B cell (primary cell): ENCODE data around the gene LHX4. TPM values are rescaled to one million over a fixed set of nuclear protein-coding genes. Genes with fewer than 3 reads are reported as not detected.

ENCODE experiments used
- ATAC-seq: fragments of 200-7000 bp; cut with Tn5 transposase; one replicate; pipeline ENCODE4 v1.10.0; 2021; ENCODE audit warnings: low read depth, mild to moderate bottlenecking, moderate number of reproducible peaks, moderate library complexity
- CTCF ChIA-PET: fragments of 350-600 bp; sonication (Branson Sonifier 250); formaldehyde crosslinking; loops from one replicate; lab custom pipeline; 2021; ENCODE audit warnings: antibody characterized with exemption, inconsistent platforms; lab: Charles Lee
- POLR2A ChIA-PET: fragments of 350-600 bp; sonication (Branson Sonifier 250); formaldehyde crosslinking; loops from one replicate; lab custom pipeline; 2021; ENCODE audit warnings: antibody characterized with exemption; lab: Charles Lee
- DNase-seq: peaks from one replicate; pipeline ENCODE4 v3.0.0; 2013
- H2AFZ ChIP-seq: 2 replicates; pipeline ENCODE4 v1.6.1; 2012; ENCODE audit warnings: mild to moderate bottlenecking, low read depth, low read length; ENCODE audit not compliant: insufficient read depth, poor library complexity, severe bottlenecking
- H3K27ac ChIP-seq, 2 donors: 1 replicate in 1 of 2; 2 replicates in 1 of 2; pipeline ENCODE4 v1.5.1; 2012 to 2013; ENCODE audit warnings: low read length in 2 of 2, mild to moderate bottlenecking in 2 of 2, moderate library complexity in 1 of 2
- H3K27me3 ChIP-seq, 4 experiments: fragments of 200-600 bp in 1 of 4; sonication (generic) in 1 of 4; replicated peaks in 1 of 4; 1 replicate in 2 of 4; 2 replicates in 2 of 4; pipeline versions ENCODE4 v1.6.1 to v1.7.0; 2013 to 2016; ENCODE audit warnings: low read length in 3 of 4, mild to moderate bottlenecking in 2 of 4, mixed read lengths in 1 of 4, moderate library complexity in 1 of 4; ENCODE audit not compliant: insufficient read depth in 4 of 4, control insufficient read depth in 3 of 4; ENCODE audit errors: control extremely low read depth in 1 of 4
- H3K36me3 ChIP-seq, 2 experiments: replicated peaks in 1 of 2; 1 replicate in 1 of 2; 2 replicates in 1 of 2; pipeline versions ENCODE4 v1.6.1 to v1.7.1; 2013; ENCODE audit warnings: low read length in 1 of 2; ENCODE audit not compliant: insufficient read depth in 2 of 2, control insufficient read depth in 1 of 2; ENCODE audit errors: control extremely low read depth in 1 of 2, extremely low read depth in 1 of 2
- H3K4me1 ChIP-seq, 2 donors: fragments of 200-600 bp in 1 of 2; sonication (generic) in 1 of 2; 1 replicate in 1 of 2; 2 replicates in 1 of 2; pipeline versions ENCODE4 v1.5.1 to v1.6.1; 2013 to 2017; ENCODE audit warnings: low read length in 2 of 2; ENCODE audit not compliant: control insufficient read depth in 2 of 2, insufficient read depth in 2 of 2
- H3K4me2 ChIP-seq: replicated peaks from 2 replicates; pipeline ENCODE3; 2012; ENCODE audit warnings: mild to moderate bottlenecking, low read depth, low read length; ENCODE audit not compliant: poor library complexity, severe bottlenecking
- H3K4me3 ChIP-seq, 5 experiments: fragments of 200-600 bp in 1 of 5; sonication (generic) in 1 of 5; 1 replicate in 3 of 5; 2 replicates in 2 of 5; pipeline versions ENCODE4 v1.5.1 to v1.7.0; 2011 to 2016; ENCODE audit warnings: low read length in 4 of 5, mild to moderate bottlenecking in 4 of 5, low read depth in 2 of 5, control low read depth in 1 of 5, moderate library complexity in 1 of 5; ENCODE audit not compliant: insufficient read depth in 1 of 5; ENCODE audit errors: control extremely low read depth in 1 of 5, extremely low read depth in 1 of 5
- H3K79me2 ChIP-seq: fragments of 200-600 bp; sonication (generic); one replicate; pipeline ENCODE4 v1.6.0; 2016; ENCODE audit warnings: low read length; ENCODE audit not compliant: control insufficient read depth, insufficient read depth
- H3K9ac ChIP-seq: fragments of 200-600 bp; sonication (generic); 2 replicates; pipeline ENCODE4 v1.6.1; 2017; ENCODE audit warnings: mild to moderate bottlenecking, low read length, moderate library complexity
- H3K9me3 ChIP-seq, 3 donors: one replicate each; pipeline versions ENCODE4 v1.6.1 to v1.7.1; 2013; ENCODE audit warnings: low read length in 2 of 3; ENCODE audit not compliant: control insufficient read depth in 2 of 3, insufficient read depth in 1 of 3; ENCODE audit errors: control extremely low read depth in 1 of 3
- H4K20me1 ChIP-seq: 2 replicates; pipeline ENCODE4 v1.6.0; 2012; ENCODE audit warnings: mild to moderate bottlenecking, low read length; ENCODE audit not compliant: insufficient read depth, control insufficient read depth, poor library complexity, severe bottlenecking
- H3K27ac Mint-ChIP-seq: one replicate; pipeline ENCODE4 v1.8.0; 2021; ENCODE audit warnings: mixed read lengths
- H3K27me3 Mint-ChIP-seq: one replicate; pipeline ENCODE4 v1.8.0; 2021; ENCODE audit warnings: mixed read lengths
- H3K4me1 Mint-ChIP-seq: one replicate; pipeline ENCODE4 v1.8.0; 2021; ENCODE audit warnings: mixed read lengths
- H3K4me3 Mint-ChIP-seq: one replicate; pipeline ENCODE4 v1.8.0; 2021; ENCODE audit warnings: mixed read lengths
- H3K9me3 Mint-ChIP-seq: one replicate; pipeline ENCODE4 v1.8.0; 2022; ENCODE audit warnings: mixed read lengths; ENCODE audit not compliant: insufficient read depth
- CTCF ChIP-seq: fragments of 200-600 bp; IDR thresholded peaks from one replicate; pipeline ENCODE4 v1.8.0; 2022; ENCODE audit warnings: antibody characterized with exemption, mild to moderate bottlenecking
- EZH2 ChIP-seq: IDR thresholded peaks from 2 replicates; pipeline ENCODE4 v1.6.1; 2012; ENCODE audit warnings: borderline replicate concordance, low read depth, mild to moderate bottlenecking, moderate library complexity, low read length; ENCODE audit not compliant: insufficient read depth, poor library complexity, severe bottlenecking
- WGBS: methylation state at CpG from one replicate; pipeline ENCODE4 v1.1.5; 2013; ENCODE audit warnings: missing lambda C conversion rate; ENCODE audit not compliant: insufficient coverage; 5-methylcytosine and 5-hydroxymethylcytosine counted together
- intact Hi-C: fragments of 100-400 bp; cut with micrococcal nuclease; formaldehyde crosslinking; loops from one replicate; pipeline ENCODE4 v1.10.0; 2022
- polyA plus RNA-seq: library from polyadenylated mRNA; depleted of rRNA; stranded (reverse); fragments of >200 nt; gene quantifications from 2 replicates; pipeline ENCODE4 v1.2.3, GENCODE V29; 2012
- total RNA-seq, 2 donors: library from RNA; stranded (reverse); fragments of 120-200 nt in 1 of 2; gene quantifications; 1 replicate in 1 of 2; 2 replicates in 1 of 2; pipeline versions ENCODE4 v1.2.3 to v1.2.4, GENCODE V29; 2013 to 2022

LHX4 gene
- total and polyA plus RNA-seq, 2 donors (not counting 1 experiment from before 2014, with no cell fraction given), result not detected

- no peak for ATAC-seq
- H3K4me3 ChIP-seq, result peak overlapping the region in 4 of 5 experiments; percentile 2 to 58 (median 54)
- no peaks in the 10 kb centered on the region for H3K9me3 Mint-ChIP-seq
- peak overlapping the region; percentile 98 for H3K4me2 ChIP-seq
- WGBS, result under 1% methylated on average over 65 of the region's 65 CpGs
- peak overlapping the region; percentile 68 for H3K9ac ChIP-seq
- no peaks in the 10 kb centered on the region for H3K36me3 ChIP-seq
- H3K79me2 ChIP-seq, result no peaks in the 10 kb centered on the region
- H3K4me1 Mint-ChIP-seq, result peaks cover 38% of the 10 kb centered on the region
- POLR2A ChIA-PET, result no interaction called here
- peak overlapping the region; percentile 80 for H3K4me3 Mint-ChIP-seq
- no peak overlapping the region for H3K27ac ChIP-seq
- intact Hi-C loops, result no loop called here
- CTCF ChIA-PET, result interaction anchor here (0.5 kb wide), 1 partner anchor 17 kb away, joined by 3 read pairs; no protein-coding TSS in a partner anchor
- H4K20me1 ChIP-seq, result no peaks in the 10 kb centered on the region
- TF ChIP-seq EZH2, result no peak
- TF ChIP-seq CTCF, result no peak
- peaks cover 0 to 61% (median 0%) of the 10 kb centered on the region in 3 donors for H3K9me3 ChIP-seq
- peaks cover 59 to 67% of the 10 kb centered on the region in 2 donors for H3K4me1 ChIP-seq
- peak overlapping the region; percentile 72 for H2AFZ ChIP-seq
- peak; percentile 55 for DNase-seq
- H3K27me3 ChIP-seq, result peaks cover 0 to 85% (median 61%) of the 10 kb centered on the region in 4 experiments
- H3K27ac Mint-ChIP-seq, result no peak overlapping the region
- H3K27me3 Mint-ChIP-seq, result peaks cover 57% of the 10 kb centered on the region
These were observed 884 bp downstream of the LHX4 start for GRCh38 chr1:180230791-180231505.

GRCh38 chr1:180231506-180231921, 1.4 kb downstream of the LHX4 start:
- CTCF ChIA-PET, result no interaction called here
- H3K4me3 ChIP-seq, result peak overlapping the region in 4 of 5 experiments; percentile 2 to 58 (median 54)
- H3K4me2 ChIP-seq, result peak overlapping the region; percentile 98

More at GRCh38 chr1:180231506-180231921, 1.4 kb downstream of the LHX4 start:
- DNase-seq, result peak; percentile 53
- H2AFZ ChIP-seq, result peak overlapping the region; percentile 72
- H3K27ac Mint-ChIP-seq, result no peak overlapping the region
- TF ChIP-seq CTCF, result no peak
- no peak for TF ChIP-seq EZH2
- H3K27ac ChIP-seq, result no peak overlapping the region
- WGBS, result 1% methylated on average over 36 of the region's 37 CpGs
- peak overlapping the region; percentile 68 for H3K9ac ChIP-seq
- peaks cover 43% of the 10 kb centered on the region for H3K4me1 Mint-ChIP-seq
- no peaks in the 10 kb centered on the region for H3K36me3 ChIP-seq
- peaks cover 0 to 85% (median 64%) of the 10 kb centered on the region in 4 experiments for H3K27me3 ChIP-seq
- peaks cover 60 to 72% of the 10 kb centered on the region in 2 donors for H3K4me1 ChIP-seq
- no peaks in the 10 kb centered on the region for H3K79me2 ChIP-seq
- peaks cover 63% of the 10 kb centered on the region for H3K27me3 Mint-ChIP-seq
- H4K20me1 ChIP-seq, result no peaks in the 10 kb centered on the region
- H3K9me3 ChIP-seq, result peaks cover 0 to 60% (median 0%) of the 10 kb centered on the region in 3 donors
- peak overlapping the region; percentile 80 for H3K4me3 Mint-ChIP-seq
- POLR2A ChIA-PET, result no interaction called here
- no peak for ATAC-seq
- no peaks in the 10 kb centered on the region for H3K9me3 Mint-ChIP-seq
- intact Hi-C loops, result no loop called here
